ENCODE measurements around the gene HPN. TPM values are rescaled to one million over a fixed set of nuclear protein-coding genes. Genes with fewer than 3 reads are reported as not detected.

The HPN gene
- total and polyA plus RNA-seq, 2 of the 13 experiments (the other 11 are each of a cell fraction or from before 2014, with no cell fraction given), result 46.7 to 261 TPM

DNA sequence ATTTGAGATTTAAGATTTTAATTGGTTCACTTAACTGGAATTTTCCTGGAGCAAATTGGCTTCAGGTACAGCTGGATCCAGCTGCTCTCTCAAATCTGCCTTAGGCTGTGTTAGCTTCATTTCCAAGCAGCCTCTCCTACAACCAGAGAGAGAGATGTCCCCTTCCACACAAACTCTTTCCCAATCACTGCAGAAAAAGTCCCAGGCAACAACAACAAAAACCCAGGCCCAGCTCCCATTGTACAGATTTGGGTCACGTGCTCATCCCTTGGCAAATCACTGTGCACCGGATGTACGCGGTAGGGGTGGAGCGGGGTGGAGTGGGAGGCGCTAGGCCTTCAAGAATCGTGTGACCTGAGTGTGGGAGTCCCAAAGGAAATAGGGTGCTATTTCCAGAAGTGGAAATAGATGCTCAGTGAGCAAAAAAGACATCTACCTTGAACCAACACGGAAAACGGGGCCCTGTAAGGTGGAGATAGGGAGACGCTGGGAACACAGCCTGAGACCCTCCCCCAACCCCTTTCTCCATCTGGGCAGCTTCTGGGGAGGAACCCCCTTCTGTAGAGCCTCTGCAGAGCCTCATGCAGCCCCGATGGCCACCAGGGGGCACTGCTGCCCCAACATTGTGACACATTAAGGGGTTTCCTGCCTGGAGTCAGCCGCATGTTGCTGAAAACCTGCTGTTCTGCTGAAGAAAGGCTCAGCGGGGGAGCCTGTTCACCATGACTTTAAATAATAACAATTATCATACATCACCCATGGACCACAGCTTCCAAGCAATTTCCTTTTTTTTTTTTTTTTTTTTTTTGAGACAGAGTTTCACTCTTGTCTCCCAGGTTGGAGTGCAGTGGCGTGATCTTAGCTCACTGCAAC lies 25.4 kb downstream of the HPN start (continued):
- TF ChIP-seq, protein P1, sequence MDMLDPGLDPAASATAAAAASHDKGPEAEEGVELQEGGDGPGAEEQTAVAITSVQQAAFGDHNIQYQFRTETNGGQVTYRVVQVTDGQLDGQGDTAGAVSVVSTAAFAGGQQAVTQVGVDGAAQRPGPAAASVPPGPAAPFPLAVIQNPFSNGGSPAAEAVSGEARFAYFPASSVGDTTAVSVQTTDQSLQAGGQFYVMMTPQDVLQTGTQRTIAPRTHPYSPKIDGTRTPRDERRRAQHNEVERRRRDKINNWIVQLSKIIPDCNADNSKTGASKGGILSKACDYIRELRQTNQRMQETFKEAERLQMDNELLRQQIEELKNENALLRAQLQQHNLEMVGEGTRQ (IDR thresholded peaks at IDR 0.05; ENCODE audit: low read depth, low read length), result peak; percentile 71
- TF ChIP-seq, protein P1 (CRISPR knock-in tag; IDR thresholded peaks at IDR 0.05; ENCODE audit: borderline replicate concordance), result peak; percentile 83; the same call in 1 of the 2 replicates
- TF ChIP-seq THAP11 (CRISPR knock-in tag; IDR thresholded peaks at IDR 0.05), result no peak
- TF ChIP-seq, protein P2, sequence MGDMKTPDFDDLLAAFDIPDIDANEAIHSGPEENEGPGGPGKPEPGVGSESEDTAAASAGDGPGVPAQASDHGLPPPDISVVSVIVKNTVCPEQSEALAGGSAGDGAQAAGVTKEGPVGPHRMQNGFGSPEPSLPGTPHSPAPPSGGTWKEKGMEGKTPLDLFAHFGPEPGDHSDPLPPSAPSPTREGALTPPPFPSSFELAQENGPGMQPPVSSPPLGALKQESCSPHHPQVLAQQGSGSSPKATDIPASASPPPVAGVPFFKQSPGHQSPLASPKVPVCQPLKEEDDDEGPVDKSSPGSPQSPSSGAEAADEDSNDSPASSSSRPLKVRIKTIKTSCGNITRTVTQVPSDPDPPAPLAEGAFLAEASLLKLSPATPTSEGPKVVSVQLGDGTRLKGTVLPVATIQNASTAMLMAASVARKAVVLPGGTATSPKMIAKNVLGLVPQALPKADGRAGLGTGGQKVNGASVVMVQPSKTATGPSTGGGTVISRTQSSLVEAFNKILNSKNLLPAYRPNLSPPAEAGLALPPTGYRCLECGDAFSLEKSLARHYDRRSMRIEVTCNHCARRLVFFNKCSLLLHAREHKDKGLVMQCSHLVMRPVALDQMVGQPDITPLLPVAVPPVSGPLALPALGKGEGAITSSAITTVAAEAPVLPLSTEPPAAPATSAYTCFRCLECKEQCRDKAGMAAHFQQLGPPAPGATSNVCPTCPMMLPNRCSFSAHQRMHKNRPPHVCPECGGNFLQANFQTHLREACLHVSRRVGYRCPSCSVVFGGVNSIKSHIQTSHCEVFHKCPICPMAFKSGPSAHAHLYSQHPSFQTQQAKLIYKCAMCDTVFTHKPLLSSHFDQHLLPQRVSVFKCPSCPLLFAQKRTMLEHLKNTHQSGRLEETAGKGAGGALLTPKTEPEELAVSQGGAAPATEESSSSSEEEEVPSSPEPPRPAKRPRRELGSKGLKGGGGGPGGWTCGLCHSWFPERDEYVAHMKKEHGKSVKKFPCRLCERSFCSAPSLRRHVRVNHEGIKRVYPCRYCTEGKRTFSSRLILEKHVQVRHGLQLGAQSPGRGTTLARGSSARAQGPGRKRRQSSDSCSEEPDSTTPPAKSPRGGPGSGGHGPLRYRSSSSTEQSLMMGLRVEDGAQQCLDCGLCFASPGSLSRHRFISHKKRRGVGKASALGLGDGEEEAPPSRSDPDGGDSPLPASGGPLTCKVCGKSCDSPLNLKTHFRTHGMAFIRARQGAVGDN (CRISPR knock-in tag; IDR thresholded peaks at IDR 0.05), result peak; percentile 44
- TF ChIP-seq, protein P3, sequence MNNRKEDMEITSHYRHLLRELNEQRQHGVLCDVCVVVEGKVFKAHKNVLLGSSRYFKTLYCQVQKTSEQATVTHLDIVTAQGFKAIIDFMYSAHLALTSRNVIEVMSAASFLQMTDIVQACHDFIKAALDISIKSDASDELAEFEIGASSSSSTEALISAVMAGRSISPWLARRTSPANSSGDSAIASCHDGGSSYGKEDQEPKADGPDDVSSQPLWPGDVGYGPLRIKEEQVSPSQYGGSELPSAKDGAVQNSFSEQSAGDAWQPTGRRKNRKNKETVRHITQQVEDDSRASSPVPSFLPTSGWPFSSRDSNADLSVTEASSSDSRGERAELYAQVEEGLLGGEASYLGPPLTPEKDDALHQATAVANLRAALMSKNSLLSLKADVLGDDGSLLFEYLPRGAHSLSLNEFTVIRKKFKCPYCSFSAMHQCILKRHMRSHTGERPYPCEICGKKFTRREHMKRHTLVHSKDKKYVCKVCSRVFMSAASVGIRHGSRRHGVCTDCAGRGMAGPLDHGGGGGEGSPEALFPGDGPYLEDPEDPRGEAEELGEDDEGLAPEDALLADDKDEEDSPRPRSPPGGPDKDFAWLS (CRISPR knock-in tag; IDR thresholded peaks at IDR 0.05; ENCODE audit: borderline replicate concordance), result no peak
- TF ChIP-seq, protein P4, sequence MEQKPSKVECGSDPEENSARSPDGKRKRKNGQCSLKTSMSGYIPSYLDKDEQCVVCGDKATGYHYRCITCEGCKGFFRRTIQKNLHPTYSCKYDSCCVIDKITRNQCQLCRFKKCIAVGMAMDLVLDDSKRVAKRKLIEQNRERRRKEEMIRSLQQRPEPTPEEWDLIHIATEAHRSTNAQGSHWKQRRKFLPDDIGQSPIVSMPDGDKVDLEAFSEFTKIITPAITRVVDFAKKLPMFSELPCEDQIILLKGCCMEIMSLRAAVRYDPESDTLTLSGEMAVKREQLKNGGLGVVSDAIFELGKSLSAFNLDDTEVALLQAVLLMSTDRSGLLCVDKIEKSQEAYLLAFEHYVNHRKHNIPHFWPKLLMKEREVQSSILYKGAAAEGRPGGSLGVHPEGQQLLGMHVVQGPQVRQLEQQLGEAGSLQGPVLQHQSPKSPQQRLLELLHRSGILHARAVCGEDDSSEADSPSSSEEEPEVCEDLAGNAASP (CRISPR knock-in tag; IDR thresholded peaks at IDR 0.05; ENCODE audit: borderline replicate concordance), result 0 out of 2 replicates have a peak, but pooled peaks have one; percentile 17
- no peak for TF ChIP-seq GABPA (IDR thresholded peaks at IDR 0.05; ENCODE audit: low read depth, low read length)
- peak; percentile 83 for TF ChIP-seq GABPA (CRISPR knock-in tag; IDR thresholded peaks at IDR 0.05; ENCODE audit: low read depth)
- peak; percentile 58; the same call in 1 of the 2 replicates for TF ChIP-seq KDM2A (CRISPR knock-in tag; IDR thresholded peaks at IDR 0.05; ENCODE audit: borderline replicate concordance, low read depth)
- TF ChIP-seq NR2C2 (CRISPR knock-in tag; IDR thresholded peaks at IDR 0.05; ENCODE audit: borderline replicate concordance), result no peak
- TF ChIP-seq ATM (IDR thresholded peaks at IDR 0.05; ENCODE audit: borderline replicate concordance), result no peak
- no peak for TF ChIP-seq PAWR (CRISPR knock-in tag; IDR thresholded peaks at IDR 0.05; ENCODE audit: borderline replicate concordance)
- TF ChIP-seq, protein P5, sequence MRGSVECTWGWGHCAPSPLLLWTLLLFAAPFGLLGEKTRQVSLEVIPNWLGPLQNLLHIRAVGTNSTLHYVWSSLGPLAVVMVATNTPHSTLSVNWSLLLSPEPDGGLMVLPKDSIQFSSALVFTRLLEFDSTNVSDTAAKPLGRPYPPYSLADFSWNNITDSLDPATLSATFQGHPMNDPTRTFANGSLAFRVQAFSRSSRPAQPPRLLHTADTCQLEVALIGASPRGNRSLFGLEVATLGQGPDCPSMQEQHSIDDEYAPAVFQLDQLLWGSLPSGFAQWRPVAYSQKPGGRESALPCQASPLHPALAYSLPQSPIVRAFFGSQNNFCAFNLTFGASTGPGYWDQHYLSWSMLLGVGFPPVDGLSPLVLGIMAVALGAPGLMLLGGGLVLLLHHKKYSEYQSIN (CRISPR knock-in tag; IDR thresholded peaks at IDR 0.05; ENCODE audit: borderline replicate concordance), result no peak
- no peak for TF ChIP-seq ZKSCAN1 (IDR thresholded peaks at IDR 0.05; ENCODE audit: low read length)
- no peak for TF ChIP-seq ZNF816 (CRISPR knock-in tag; IDR thresholded peaks at IDR 0.05; ENCODE audit: borderline replicate concordance)
- TF ChIP-seq CCAR2 (optimal IDR thresholded peaks at IDR 0.05; ENCODE audit: low read depth, low read length), result no peak
- no peak for TF ChIP-seq ELF1 (CRISPR knock-in tag; IDR thresholded peaks at IDR 0.05)
- TF ChIP-seq ZNF256 (CRISPR knock-in tag; conservative IDR thresholded peaks at IDR 0.05), result no peak
